ENCODE results near the gene OAF.

OAF gene

GRCh38 chr11:120195601-120196320 lies 15.1 kb upstream of the OAF start:
- H3K27ac ChIP-seq (ENCODE audit: low read depth, low read length) = no peak overlapping the region

DNA sequence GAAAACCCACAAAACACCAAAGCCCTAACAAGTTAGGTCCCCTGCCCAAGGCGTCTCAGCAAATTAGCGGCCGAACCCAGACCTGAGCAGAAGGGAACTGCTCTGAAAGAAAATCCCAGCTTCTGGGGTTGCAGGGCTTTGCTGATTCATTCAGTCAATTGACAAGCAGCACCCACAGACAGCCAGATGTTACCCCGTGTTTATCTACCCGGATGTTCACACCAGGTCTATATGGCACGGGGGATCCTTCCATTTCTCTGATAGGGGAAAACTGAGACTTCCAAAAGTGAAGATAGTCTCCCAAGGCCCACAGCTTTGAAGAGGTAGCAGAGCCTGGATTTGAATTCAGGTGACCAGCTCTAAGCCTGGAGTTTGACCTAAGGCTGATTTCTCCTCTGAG lies 14.0 kb upstream of the OAF start:
- Histone ChIP-seq H3K27me3 (ENCODE audit: control insufficient read depth, insufficient read depth, low read length) (peaks cover 57% of the 10 kb centered on the region), H3K9ac (ENCODE audit: low read length) (no peak overlapping the region), H3K4me1 (ENCODE audit: control insufficient read depth, insufficient read depth, low read length) (peaks cover 49% of the 10 kb centered on the region), H3K4me3 (ENCODE audit: low read depth, low read length) (no peak overlapping the region), H3K36me3 (ENCODE audit: control insufficient read depth, insufficient read depth, low read length) (no peaks in the 10 kb centered on the region), H3K9me3 (ENCODE audit: control insufficient read depth, insufficient read depth, low read depth, low read length) (no peaks in the 10 kb centered on the region), H3K27ac (ENCODE audit: low read depth, low read length) (no peak overlapping the region)

More at GRCh38 chr11:120195601-120196320, 15.1 kb upstream of the OAF start:
- Histone ChIP-seq H3K27me3 (ENCODE audit: control insufficient read depth, insufficient read depth, low read length) (peaks cover 50% of the 10 kb centered on the region), H3K9me3 (ENCODE audit: control insufficient read depth, insufficient read depth, low read depth, low read length) (no peaks in the 10 kb centered on the region), H3K9ac (ENCODE audit: low read length) (no peak overlapping the region), H3K36me3 (ENCODE audit: control insufficient read depth, insufficient read depth, low read length) (no peaks in the 10 kb centered on the region), H3K4me3 (ENCODE audit: low read depth, low read length) (no peak overlapping the region), H3K4me1 (ENCODE audit: control insufficient read depth, insufficient read depth, low read length) (peaks cover 57% of the 10 kb centered on the region)

- no peaks in the 10 kb centered on the region for H3K9me3 ChIP-seq (ENCODE audit: control insufficient read depth, insufficient read depth, low read depth, low read length)
- H3K9ac ChIP-seq (ENCODE audit: low read length) = no peak overlapping the region
- peaks cover 63% of the 10 kb centered on the region for H3K27me3 ChIP-seq (ENCODE audit: control insufficient read depth, insufficient read depth, low read length)
- no peaks in the 10 kb centered on the region for H3K36me3 ChIP-seq (ENCODE audit: control insufficient read depth, insufficient read depth, low read length)
- H3K27ac ChIP-seq (ENCODE audit: low read depth, low read length) = no peak overlapping the region
- H3K4me1 ChIP-seq (ENCODE audit: control insufficient read depth, insufficient read depth, low read length) = peaks cover 46% of the 10 kb centered on the region
- no peak overlapping the region for H3K4me3 ChIP-seq (ENCODE audit: low read depth, low read length)
Measured at GRCh38 chr11:120197251-120197891, 13.5 kb upstream of the OAF start.

DNA sequence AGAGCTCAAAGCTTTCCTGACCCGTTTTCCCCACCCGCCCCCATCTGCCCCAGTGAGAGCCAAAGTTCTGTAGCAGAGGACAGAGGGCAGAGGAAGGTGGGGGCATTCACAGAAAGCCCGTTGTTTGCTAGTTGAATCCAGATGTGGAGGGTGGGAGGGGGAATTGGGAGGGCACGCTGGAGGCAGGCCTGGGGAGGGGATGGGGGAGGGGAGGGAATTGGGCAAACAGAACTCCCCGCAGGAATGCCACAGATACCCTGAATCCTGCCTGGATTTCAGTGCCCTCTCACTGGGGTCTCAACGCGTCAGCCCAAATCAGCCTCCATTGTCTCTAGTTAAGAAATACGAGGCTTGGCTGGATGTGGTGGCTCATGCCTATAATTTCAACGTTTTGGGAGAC lies 12.9 kb upstream of the OAF start:
- H3K4me1 ChIP-seq (ENCODE audit: control insufficient read depth, insufficient read depth, low read length) = peaks cover 46% of the 10 kb centered on the region
- H3K36me3 ChIP-seq (ENCODE audit: control insufficient read depth, insufficient read depth, low read length) = no peaks in the 10 kb centered on the region
- no peak overlapping the region for H3K4me3 ChIP-seq (ENCODE audit: low read depth, low read length)
- H3K27me3 ChIP-seq (ENCODE audit: control insufficient read depth, insufficient read depth, low read length) = peaks cover 65% of the 10 kb centered on the region
- H3K9me3 ChIP-seq (ENCODE audit: control insufficient read depth, insufficient read depth, low read depth, low read length) = no peaks in the 10 kb centered on the region
- H3K27ac ChIP-seq (ENCODE audit: low read depth, low read length) = no peak overlapping the region
- no peak overlapping the region for H3K9ac ChIP-seq (ENCODE audit: low read length)

GRCh38 chr11:120198403-120198786 lies 12.4 kb upstream of the OAF start:
- peaks cover 46% of the 10 kb centered on the region for H3K4me1 ChIP-seq (ENCODE audit: control insufficient read depth, insufficient read depth, low read length)
- H3K36me3 ChIP-seq (ENCODE audit: control insufficient read depth, insufficient read depth, low read length) = no peaks in the 10 kb centered on the region
- no peak overlapping the region for H3K27ac ChIP-seq (ENCODE audit: low read depth, low read length)
- H3K4me3 ChIP-seq (ENCODE audit: low read depth, low read length) = no peak overlapping the region
- peaks cover 64% of the 10 kb centered on the region for H3K27me3 ChIP-seq (ENCODE audit: control insufficient read depth, insufficient read depth, low read length)
- no peak overlapping the region for H3K9ac ChIP-seq (ENCODE audit: low read length)
- no peaks in the 10 kb centered on the region for H3K9me3 ChIP-seq (ENCODE audit: control insufficient read depth, insufficient read depth, low read depth, low read length)

GRCh38 chr11:120198787-120199469 lies 11.9 kb upstream of the OAF start:
- Histone ChIP-seq H3K9ac (ENCODE audit: low read length) (no peak overlapping the region), H3K4me1 (ENCODE audit: control insufficient read depth, insufficient read depth, low read length) (peaks cover 46% of the 10 kb centered on the region), H3K27me3 (ENCODE audit: control insufficient read depth, insufficient read depth, low read length) (peaks cover 62% of the 10 kb centered on the region), H3K4me3 (ENCODE audit: low read depth, low read length) (no peak overlapping the region), H3K9me3 (ENCODE audit: control insufficient read depth, insufficient read depth, low read depth, low read length) (no peaks in the 10 kb centered on the region), H3K27ac (ENCODE audit: low read depth, low read length) (no peak overlapping the region), H3K36me3 (ENCODE audit: control insufficient read depth, insufficient read depth, low read length) (no peaks in the 10 kb centered on the region)

GRCh38 chr11:120199613-120200012 lies 11.2 kb upstream of the OAF start:
- Histone ChIP-seq H3K4me1 (ENCODE audit: control insufficient read depth, insufficient read depth, low read length) (peaks cover 46% of the 10 kb centered on the region), H3K27me3 (ENCODE audit: control insufficient read depth, insufficient read depth, low read length) (peaks cover 63% of the 10 kb centered on the region), H3K36me3 (ENCODE audit: control insufficient read depth, insufficient read depth, low read length) (no peaks in the 10 kb centered on the region), H3K27ac (ENCODE audit: low read depth, low read length) (no peak overlapping the region), H3K4me3 (ENCODE audit: low read depth, low read length) (no peak overlapping the region), H3K9ac (ENCODE audit: low read length) (no peak overlapping the region), H3K9me3 (ENCODE audit: control insufficient read depth, insufficient read depth, low read depth, low read length) (no peaks in the 10 kb centered on the region)

DNA sequence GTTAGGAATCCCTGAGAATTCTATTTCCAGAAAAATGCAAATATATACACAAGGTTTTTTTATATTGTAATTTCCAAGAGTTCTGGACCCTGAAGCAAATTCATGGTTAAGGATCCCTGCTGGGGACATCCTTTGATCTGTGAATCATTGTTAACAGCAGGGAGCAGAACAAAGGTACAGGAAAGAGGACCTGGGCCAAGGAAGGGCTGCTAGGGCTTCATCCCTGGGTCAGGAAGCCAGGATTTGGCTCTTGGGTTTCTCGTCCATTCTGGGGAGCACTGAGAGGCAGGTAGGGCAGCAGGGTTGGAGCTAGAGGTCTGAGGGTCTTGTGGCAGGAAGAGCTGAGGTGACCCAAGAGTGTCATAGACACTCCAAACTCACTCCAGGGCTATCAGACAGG lies 10.2 kb upstream of the OAF start:
- H3K9ac ChIP-seq (ENCODE audit: low read length) = no peak overlapping the region
- H3K4me3 ChIP-seq (ENCODE audit: low read depth, low read length) = no peak overlapping the region
- H3K4me1 ChIP-seq (ENCODE audit: control insufficient read depth, insufficient read depth, low read length) = peaks cover 41% of the 10 kb centered on the region
- H3K27ac ChIP-seq (ENCODE audit: low read depth, low read length) = no peak overlapping the region
- H3K27me3 ChIP-seq (ENCODE audit: control insufficient read depth, insufficient read depth, low read length) = peaks cover 68% of the 10 kb centered on the region
- no peaks in the 10 kb centered on the region for H3K9me3 ChIP-seq (ENCODE audit: control insufficient read depth, insufficient read depth, low read depth, low read length)
- H3K36me3 ChIP-seq (ENCODE audit: control insufficient read depth, insufficient read depth, low read length) = no peaks in the 10 kb centered on the region

GRCh38 chr11:120201653-120202052 lies 9.2 kb upstream of the OAF start:
- Histone ChIP-seq H3K27me3 (ENCODE audit: control insufficient read depth, insufficient read depth, low read length) (peaks cover 71% of the 10 kb centered on the region), H3K36me3 (ENCODE audit: control insufficient read depth, insufficient read depth, low read length) (no peaks in the 10 kb centered on the region), H3K27ac (ENCODE audit: low read depth, low read length) (no peak overlapping the region), H3K4me1 (ENCODE audit: control insufficient read depth, insufficient read depth, low read length) (peaks cover 31% of the 10 kb centered on the region), H3K4me3 (ENCODE audit: low read depth, low read length) (no peak overlapping the region), H3K9ac (ENCODE audit: low read length) (no peak overlapping the region), H3K9me3 (ENCODE audit: control insufficient read depth, insufficient read depth, low read depth, low read length) (no peaks in the 10 kb centered on the region)

GRCh38 chr11:120203626-120204025 lies 7.2 kb upstream of the OAF start:
- no peaks in the 10 kb centered on the region for H3K9me3 ChIP-seq (ENCODE audit: control insufficient read depth, insufficient read depth, low read depth, low read length)
- H3K36me3 ChIP-seq (ENCODE audit: control insufficient read depth, insufficient read depth, low read length) = no peaks in the 10 kb centered on the region
- peaks cover 77% of the 10 kb centered on the region for H3K27me3 ChIP-seq (ENCODE audit: control insufficient read depth, insufficient read depth, low read length)
- no peak overlapping the region for H3K9ac ChIP-seq (ENCODE audit: low read length)
- no peak overlapping the region for H3K27ac ChIP-seq (ENCODE audit: low read depth, low read length)
- H3K4me1 ChIP-seq (ENCODE audit: control insufficient read depth, insufficient read depth, low read length) = peaks cover 15% of the 10 kb centered on the region
- no peak overlapping the region for H3K4me3 ChIP-seq (ENCODE audit: low read depth, low read length)

DNA sequence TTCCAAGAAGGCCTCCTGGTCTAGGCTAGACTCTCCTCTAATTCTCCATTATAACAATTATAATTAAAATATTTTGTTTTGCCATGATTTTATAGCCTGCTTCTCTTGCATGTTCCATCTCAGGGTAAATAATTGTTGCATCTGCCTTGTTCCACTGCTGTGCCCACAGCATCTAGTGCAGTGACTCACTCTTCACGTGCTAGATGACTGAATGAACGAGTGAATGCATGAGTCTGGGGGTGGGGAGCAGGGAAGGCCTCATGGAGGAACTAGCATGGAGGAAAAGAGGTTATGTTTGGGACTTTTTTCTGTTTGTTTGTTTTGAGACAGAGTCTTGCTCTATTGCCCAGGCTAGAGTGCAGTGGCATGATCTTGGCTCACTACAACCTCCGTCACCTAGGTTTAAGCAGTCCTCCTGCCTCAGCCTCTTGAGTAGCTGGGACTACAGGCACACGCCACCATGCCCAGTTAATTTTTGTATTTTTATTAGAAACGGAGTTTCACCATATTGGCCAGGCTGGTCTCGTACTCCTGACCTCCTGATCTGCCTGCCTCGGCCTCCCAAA lies 5.2 kb upstream of the OAF start:
- no peak overlapping the region for H3K4me3 ChIP-seq (ENCODE audit: low read depth, low read length)
- no peaks in the 10 kb centered on the region for H3K36me3 ChIP-seq (ENCODE audit: control insufficient read depth, insufficient read depth, low read length)
- peaks cover 75% of the 10 kb centered on the region for H3K27me3 ChIP-seq (ENCODE audit: control insufficient read depth, insufficient read depth, low read length)
- peaks cover 14% of the 10 kb centered on the region for H3K4me1 ChIP-seq (ENCODE audit: control insufficient read depth, insufficient read depth, low read length)
- H3K9me3 ChIP-seq (ENCODE audit: control insufficient read depth, insufficient read depth, low read depth, low read length) = no peaks in the 10 kb centered on the region
- H3K27ac ChIP-seq (ENCODE audit: low read depth, low read length) = no peak overlapping the region
- H3K9ac ChIP-seq (ENCODE audit: low read length) = no peak overlapping the region

All from HUES6 (cell line).